ENCODE data around the gene P2RY6.

- TF ChIP-seq CTCF (conservative IDR thresholded peaks at IDR 0.05; ENCODE audit: low read length), result no peak
- TF ChIP-seq EZH2phosphoT487 (IDR thresholded peaks at IDR 0.05; ENCODE audit: borderline replicate concordance), result no peak
These were observed 32.5 kb upstream of the P2RY6 start for GRCh38 chr11:73239571-73240189.
